Measurements from ENCODE around the gene PRR20G. TPM values are rescaled to one million over a fixed set of nuclear protein-coding genes. Genes with fewer than 3 reads are reported as not detected.

The PRR20G gene
- total and polyA plus RNA-seq, 9 of the 15 experiments (the other 6 are each of a cell fraction or from before 2014, with no cell fraction given): not detected

DNA sequence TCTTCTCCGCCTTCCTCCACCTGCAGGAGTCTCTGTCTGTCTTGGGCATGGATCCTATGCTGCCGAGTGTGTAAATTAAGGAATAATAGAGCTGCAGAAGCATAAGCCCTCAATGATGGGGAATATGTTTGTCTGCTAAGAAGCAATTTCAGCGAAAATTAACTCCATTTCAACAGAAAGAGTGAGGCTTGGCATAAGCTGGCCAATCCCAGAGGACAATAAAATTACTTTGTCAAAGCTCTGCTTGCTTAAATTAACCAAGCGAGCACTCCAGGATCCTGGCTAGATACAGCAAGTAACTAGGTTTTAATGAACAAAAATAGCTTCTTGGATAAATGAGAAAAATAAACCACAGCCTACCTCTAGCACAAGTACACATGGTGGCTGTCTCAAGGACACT, 33.5 kb upstream of the PRR20G start (continued):
- TF ChIP-seq, protein P1, sequence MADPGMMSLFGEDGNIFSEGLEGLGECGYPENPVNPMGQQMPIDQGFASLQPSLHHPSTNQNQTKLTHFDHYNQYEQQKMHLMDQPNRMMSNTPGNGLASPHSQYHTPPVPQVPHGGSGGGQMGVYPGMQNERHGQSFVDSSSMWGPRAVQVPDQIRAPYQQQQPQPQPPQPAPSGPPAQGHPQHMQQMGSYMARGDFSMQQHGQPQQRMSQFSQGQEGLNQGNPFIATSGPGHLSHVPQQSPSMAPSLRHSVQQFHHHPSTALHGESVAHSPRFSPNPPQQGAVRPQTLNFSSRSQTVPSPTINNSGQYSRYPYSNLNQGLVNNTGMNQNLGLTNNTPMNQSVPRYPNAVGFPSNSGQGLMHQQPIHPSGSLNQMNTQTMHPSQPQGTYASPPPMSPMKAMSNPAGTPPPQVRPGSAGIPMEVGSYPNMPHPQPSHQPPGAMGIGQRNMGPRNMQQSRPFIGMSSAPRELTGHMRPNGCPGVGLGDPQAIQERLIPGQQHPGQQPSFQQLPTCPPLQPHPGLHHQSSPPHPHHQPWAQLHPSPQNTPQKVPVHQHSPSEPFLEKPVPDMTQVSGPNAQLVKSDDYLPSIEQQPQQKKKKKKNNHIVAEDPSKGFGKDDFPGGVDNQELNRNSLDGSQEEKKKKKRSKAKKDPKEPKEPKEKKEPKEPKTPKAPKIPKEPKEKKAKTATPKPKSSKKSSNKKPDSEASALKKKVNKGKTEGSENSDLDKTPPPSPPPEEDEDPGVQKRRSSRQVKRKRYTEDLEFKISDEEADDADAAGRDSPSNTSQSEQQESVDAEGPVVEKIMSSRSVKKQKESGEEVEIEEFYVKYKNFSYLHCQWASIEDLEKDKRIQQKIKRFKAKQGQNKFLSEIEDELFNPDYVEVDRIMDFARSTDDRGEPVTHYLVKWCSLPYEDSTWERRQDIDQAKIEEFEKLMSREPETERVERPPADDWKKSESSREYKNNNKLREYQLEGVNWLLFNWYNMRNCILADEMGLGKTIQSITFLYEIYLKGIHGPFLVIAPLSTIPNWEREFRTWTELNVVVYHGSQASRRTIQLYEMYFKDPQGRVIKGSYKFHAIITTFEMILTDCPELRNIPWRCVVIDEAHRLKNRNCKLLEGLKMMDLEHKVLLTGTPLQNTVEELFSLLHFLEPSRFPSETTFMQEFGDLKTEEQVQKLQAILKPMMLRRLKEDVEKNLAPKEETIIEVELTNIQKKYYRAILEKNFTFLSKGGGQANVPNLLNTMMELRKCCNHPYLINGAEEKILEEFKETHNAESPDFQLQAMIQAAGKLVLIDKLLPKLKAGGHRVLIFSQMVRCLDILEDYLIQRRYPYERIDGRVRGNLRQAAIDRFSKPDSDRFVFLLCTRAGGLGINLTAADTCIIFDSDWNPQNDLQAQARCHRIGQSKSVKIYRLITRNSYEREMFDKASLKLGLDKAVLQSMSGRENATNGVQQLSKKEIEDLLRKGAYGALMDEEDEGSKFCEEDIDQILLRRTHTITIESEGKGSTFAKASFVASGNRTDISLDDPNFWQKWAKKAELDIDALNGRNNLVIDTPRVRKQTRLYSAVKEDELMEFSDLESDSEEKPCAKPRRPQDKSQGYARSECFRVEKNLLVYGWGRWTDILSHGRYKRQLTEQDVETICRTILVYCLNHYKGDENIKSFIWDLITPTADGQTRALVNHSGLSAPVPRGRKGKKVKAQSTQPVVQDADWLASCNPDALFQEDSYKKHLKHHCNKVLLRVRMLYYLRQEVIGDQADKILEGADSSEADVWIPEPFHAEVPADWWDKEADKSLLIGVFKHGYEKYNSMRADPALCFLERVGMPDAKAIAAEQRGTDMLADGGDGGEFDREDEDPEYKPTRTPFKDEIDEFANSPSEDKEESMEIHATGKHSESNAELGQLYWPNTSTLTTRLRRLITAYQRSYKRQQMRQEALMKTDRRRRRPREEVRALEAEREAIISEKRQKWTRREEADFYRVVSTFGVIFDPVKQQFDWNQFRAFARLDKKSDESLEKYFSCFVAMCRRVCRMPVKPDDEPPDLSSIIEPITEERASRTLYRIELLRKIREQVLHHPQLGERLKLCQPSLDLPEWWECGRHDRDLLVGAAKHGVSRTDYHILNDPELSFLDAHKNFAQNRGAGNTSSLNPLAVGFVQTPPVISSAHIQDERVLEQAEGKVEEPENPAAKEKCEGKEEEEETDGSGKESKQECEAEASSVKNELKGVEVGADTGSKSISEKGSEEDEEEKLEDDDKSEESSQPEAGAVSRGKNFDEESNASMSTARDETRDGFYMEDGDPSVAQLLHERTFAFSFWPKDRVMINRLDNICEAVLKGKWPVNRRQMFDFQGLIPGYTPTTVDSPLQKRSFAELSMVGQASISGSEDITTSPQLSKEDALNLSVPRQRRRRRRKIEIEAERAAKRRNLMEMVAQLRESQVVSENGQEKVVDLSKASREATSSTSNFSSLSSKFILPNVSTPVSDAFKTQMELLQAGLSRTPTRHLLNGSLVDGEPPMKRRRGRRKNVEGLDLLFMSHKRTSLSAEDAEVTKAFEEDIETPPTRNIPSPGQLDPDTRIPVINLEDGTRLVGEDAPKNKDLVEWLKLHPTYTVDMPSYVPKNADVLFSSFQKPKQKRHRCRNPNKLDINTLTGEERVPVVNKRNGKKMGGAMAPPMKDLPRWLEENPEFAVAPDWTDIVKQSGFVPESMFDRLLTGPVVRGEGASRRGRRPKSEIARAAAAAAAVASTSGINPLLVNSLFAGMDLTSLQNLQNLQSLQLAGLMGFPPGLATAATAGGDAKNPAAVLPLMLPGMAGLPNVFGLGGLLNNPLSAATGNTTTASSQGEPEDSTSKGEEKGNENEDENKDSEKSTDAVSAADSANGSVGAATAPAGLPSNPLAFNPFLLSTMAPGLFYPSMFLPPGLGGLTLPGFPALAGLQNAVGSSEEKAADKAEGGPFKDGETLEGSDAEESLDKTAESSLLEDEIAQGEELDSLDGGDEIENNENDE (IDR thresholded peaks at IDR 0.05; ENCODE audit: low read depth, low read length): no peak
- TF ChIP-seq, protein P2, sequence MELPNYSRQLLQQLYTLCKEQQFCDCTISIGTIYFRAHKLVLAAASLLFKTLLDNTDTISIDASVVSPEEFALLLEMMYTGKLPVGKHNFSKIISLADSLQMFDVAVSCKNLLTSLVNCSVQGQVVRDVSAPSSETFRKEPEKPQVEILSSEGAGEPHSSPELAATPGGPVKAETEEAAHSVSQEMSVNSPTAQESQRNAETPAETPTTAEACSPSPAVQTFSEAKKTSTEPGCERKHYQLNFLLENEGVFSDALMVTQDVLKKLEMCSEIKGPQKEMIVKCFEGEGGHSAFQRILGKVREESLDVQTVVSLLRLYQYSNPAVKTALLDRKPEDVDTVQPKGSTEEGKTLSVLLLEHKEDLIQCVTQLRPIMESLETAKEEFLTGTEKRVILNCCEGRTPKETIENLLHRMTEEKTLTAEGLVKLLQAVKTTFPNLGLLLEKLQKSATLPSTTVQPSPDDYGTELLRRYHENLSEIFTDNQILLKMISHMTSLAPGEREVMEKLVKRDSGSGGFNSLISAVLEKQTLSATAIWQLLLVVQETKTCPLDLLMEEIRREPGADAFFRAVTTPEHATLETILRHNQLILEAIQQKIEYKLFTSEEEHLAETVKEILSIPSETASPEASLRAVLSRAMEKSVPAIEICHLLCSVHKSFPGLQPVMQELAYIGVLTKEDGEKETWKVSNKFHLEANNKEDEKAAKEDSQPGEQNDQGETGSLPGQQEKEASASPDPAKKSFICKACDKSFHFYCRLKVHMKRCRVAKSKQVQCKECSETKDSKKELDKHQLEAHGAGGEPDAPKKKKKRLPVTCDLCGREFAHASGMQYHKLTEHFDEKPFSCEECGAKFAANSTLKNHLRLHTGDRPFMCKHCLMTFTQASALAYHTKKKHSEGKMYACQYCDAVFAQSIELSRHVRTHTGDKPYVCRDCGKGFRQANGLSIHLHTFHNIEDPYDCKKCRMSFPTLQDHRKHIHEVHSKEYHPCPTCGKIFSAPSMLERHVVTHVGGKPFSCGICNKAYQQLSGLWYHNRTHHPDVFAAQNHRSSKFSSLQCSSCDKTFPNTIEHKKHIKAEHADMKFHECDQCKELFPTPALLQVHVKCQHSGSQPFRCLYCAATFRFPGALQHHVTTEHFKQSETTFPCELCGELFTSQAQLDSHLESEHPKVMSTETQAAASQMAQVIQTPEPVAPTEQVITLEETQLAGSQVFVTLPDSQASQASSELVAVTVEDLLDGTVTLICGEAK (IDR thresholded peaks at IDR 0.05): no peak
- TF ChIP-seq, protein P2 (CRISPR knock-in tag; IDR thresholded peaks at IDR 0.05): no peak
- TF ChIP-seq ZNF140 (CRISPR knock-in tag; IDR thresholded peaks at IDR 0.05): no peak
- no peak for TF ChIP-seq SLC30A9 (CRISPR knock-in tag; IDR thresholded peaks at IDR 0.05)
- no peak for TF ChIP-seq CREBBP (IDR thresholded peaks at IDR 0.05; ENCODE audit: low read depth, low read length)
- no peak for TF ChIP-seq ZKSCAN8 (CRISPR knock-in tag; IDR thresholded peaks at IDR 0.05)
